Gastroesophageal sphincter (tissue), 4 donors: Measurements from ENCODE around the gene GLI1. TPM values are rescaled to one million over a fixed set of nuclear protein-coding genes. Genes with fewer than 3 reads are reported as not detected.
"Not testable (repeated sequence)": the region's sequence is repeated elsewhere in the genome, so short reads cannot be mapped to it uniquely, and the experiment has no call there.

Experiments
- ATAC-seq: fragments of 150-250 bp; one replicate; pipeline ENCODE4 v1.9.1; 2016; ENCODE audit warnings: mild to moderate bottlenecking, moderate library complexity
- H3K27ac ChIP-seq, 4 donors: fragments of 200-600 bp; sonication (generic) in 3 of 4; 1 replicate in 3 of 4; 2 replicates in 1 of 4; pipeline ENCODE4 v1.5.1; 2016 to 2019
- H3K27me3 ChIP-seq: fragments of 200-600 bp; sonication (generic); one replicate; pipeline ENCODE4 v1.5.1; 2019
- H3K36me3 ChIP-seq, 2 donors: fragments of 200-600 bp; sonication (generic); one replicate each; pipeline ENCODE4 v1.5.1; 2019; ENCODE audit warnings: control low read depth in 1 of 2
- H3K4me1 ChIP-seq, 3 donors: fragments of 200-600 bp; sonication (generic); 1 replicate in 2 of 3; 2 replicates in 1 of 3; pipeline ENCODE4 v1.5.1; 2016 to 2019; ENCODE audit warnings: control low read depth in 2 of 3
- H3K4me3 ChIP-seq, 2 donors: fragments of 200-600 bp; sonication (generic); one replicate each; pipeline ENCODE4 v1.5.1; 2019; ENCODE audit warnings: mild to moderate bottlenecking in 1 of 2, moderate library complexity in 1 of 2
- H3K9me3 ChIP-seq, 3 donors: fragments of 200-600 bp; sonication (generic); one replicate each; pipeline ENCODE4 v1.5.1; 2017 to 2019; ENCODE audit warnings: control low read depth in 2 of 3
- CTCF ChIP-seq, 4 experiments: fragments of 200-600 bp in 2 of 4; fragments of 450-650 bp in 2 of 4; sonication (generic) in 1 of 4; IDR thresholded peaks; one replicate each; pipeline ENCODE4 v1.5.1; 2017 to 2019; ENCODE audit warnings: antibody characterized with exemption in 4 of 4, mild to moderate bottlenecking in 2 of 4, moderate library complexity in 2 of 4
- EP300 ChIP-seq: sonication (generic); formaldehyde crosslinking; IDR thresholded peaks from one replicate; pipeline ENCODE4 v1.6.1; 2017; ENCODE audit warnings: antibody characterized with exemption, mild to moderate bottlenecking
- POLR2A ChIP-seq, 2 donors: fragments of 450-650 bp; IDR thresholded peaks; one replicate each; pipeline ENCODE4 v1.6.1; 2017; ENCODE audit warnings: antibody characterized with exemption in 2 of 2, mild to moderate bottlenecking in 2 of 2, moderate library complexity in 1 of 2
- POLR2AphosphoS5 ChIP-seq: sonication (generic); formaldehyde crosslinking; IDR thresholded peaks from one replicate; pipeline ENCODE4 v1.6.1; 2017; ENCODE audit warnings: antibody characterized with exemption
- WGBS, 2 donors: methylation state at CpG; one replicate each; pipeline ENCODE4 v1.1.5; 2018; ENCODE audit warnings: low coverage in 1 of 2; 5-methylcytosine and 5-hydroxymethylcytosine counted together
- total RNA-seq, 4 donors: library from RNA; depleted of rRNA; stranded (reverse); fragments of >200 nt; gene quantifications; one replicate each; pipeline ENCODE4 v1.1.0, GENCODE V29; 2016

Gene GLI1
- total RNA-seq, 4 donors from 2014 or later: 0.15 to 3.6 (median 0.30) TPM

- no peak overlapping the region for H3K4me3 ChIP-seq
- H3K4me1 ChIP-seq: no peaks in the 10 kb centered on the region
- H3K27me3 ChIP-seq: peaks cover 6% of the 10 kb centered on the region
- WGBS, 2 donors: 17 to 86% methylated on average over 1 of the region's 1 CpG
- no peak for ATAC-seq
- no peak overlapping the region for H3K27ac ChIP-seq
- H3K36me3 ChIP-seq: no peaks in the 10 kb centered on the region
- H3K9me3 ChIP-seq: peaks cover 0 to 9% (median 0%) of the 10 kb centered on the region in 3 donors
- TF ChIP-seq POLR2AphosphoS5 (no peak), POLR2A (IDR thresholded peaks at IDR 0.05) (no peak), CTCF (IDR thresholded peaks at IDR 0.05) (no peak), EP300 (no peak)
These were observed 17.6 kb upstream of the GLI1 start for GRCh38 chr12:57441846-57442427.

- not testable (repeated sequence) for H3K4me3 ChIP-seq, ATAC-seq, H3K9me3 ChIP-seq, H3K27ac ChIP-seq, H3K36me3 ChIP-seq, H3K27me3 ChIP-seq, H3K4me1 ChIP-seq
- 33 to 74% methylated on average over 1 to 6 of the region's 6 CpGs for WGBS, 2 donors
These were observed 15.2 kb upstream of the GLI1 start for GRCh38 chr12:57444337-57444736.

GRCh38 chr12:57444744-57445143 is 14.8 kb upstream of the GLI1 start:
- Histone ChIP-seq H3K27me3 (peaks cover 6% of the 10 kb centered on the region), H3K9me3 (peaks cover 0 to 9% (median 0%) of the 10 kb centered on the region in 3 donors), H3K27ac (no peak overlapping the region), H3K36me3 (no peaks in the 10 kb centered on the region), H3K4me3 (no peak overlapping the region), H3K4me1 (no peaks in the 10 kb centered on the region)
- no peak for ATAC-seq
- no peak for TF ChIP-seq POLR2AphosphoS5
- WGBS, 2 donors: 53 to 72% methylated on average over 3 to 4 of the region's 5 CpGs

- 92 to 93% methylated on average over 2 to 3 of the region's 6 CpGs for WGBS, 2 donors
- H3K36me3 ChIP-seq: no peaks in the 10 kb centered on the region
- H3K9me3 ChIP-seq: peaks cover 0 to 5% (median 0%) of the 10 kb centered on the region in 3 donors
- no peak for TF ChIP-seq POLR2A (IDR thresholded peaks at IDR 0.05)
- TF ChIP-seq POLR2AphosphoS5: no peak
- TF ChIP-seq EP300: no peak
- TF ChIP-seq CTCF (IDR thresholded peaks at IDR 0.05): no peak
- no peak overlapping the region for H3K27ac ChIP-seq
- no peak overlapping the region for H3K4me3 ChIP-seq
- no peaks in the 10 kb centered on the region for H3K4me1 ChIP-seq
- ATAC-seq: no peak
- H3K27me3 ChIP-seq: no peaks in the 10 kb centered on the region
These were observed 13.2 kb upstream of the GLI1 start for GRCh38 chr12:57446292-57446960.

- TF ChIP-seq POLR2AphosphoS5 (no peak), CTCF (IDR thresholded peaks at IDR 0.05) (no peak), POLR2A (IDR thresholded peaks at IDR 0.05) (no peak), EP300 (no peak)
- no peaks in the 10 kb centered on the region for H3K9me3 ChIP-seq
- peaks cover 0 to 13% (median 0%) of the 10 kb centered on the region in 3 donors for H3K4me1 ChIP-seq
- no peaks in the 10 kb centered on the region for H3K27me3 ChIP-seq
- H3K4me3 ChIP-seq: no peak overlapping the region
- no peak for ATAC-seq
- H3K27ac ChIP-seq: no peak overlapping the region
- H3K36me3 ChIP-seq: no peaks in the 10 kb centered on the region
- WGBS, 2 donors: 85 to 94% methylated on average over 2 of the region's 2 CpGs
These were observed 10.9 kb upstream of the GLI1 start for GRCh38 chr12:57448669-57449068.

GRCh38 chr12:57449375-57449774 is 10.2 kb upstream of the GLI1 start:
- WGBS, 2 donors: 100% methylated on average over 1 of the region's 7 CpGs; no CpG with 5 or more reads in 1 of the 2 donors
- TF ChIP-seq EP300 (no peak), POLR2A (IDR thresholded peaks at IDR 0.05) (no peak), CTCF (IDR thresholded peaks at IDR 0.05) (no peak), POLR2AphosphoS5 (no peak)

More at GRCh38 chr12:57449375-57449774, 10.2 kb upstream of the GLI1 start:
- no peak for ATAC-seq
- Histone ChIP-seq H3K27me3 (no peaks in the 10 kb centered on the region), H3K9me3 (no peaks in the 10 kb centered on the region), H3K4me1 (peaks cover 0 to 13% (median 0%) of the 10 kb centered on the region in 3 donors), H3K27ac (no peak overlapping the region), H3K36me3 (no peaks in the 10 kb centered on the region), H3K4me3 (no peak overlapping the region)
